ENCODE results near the gene PBX4. TPM values are rescaled to one million over a fixed set of nuclear protein-coding genes. Genes with fewer than 3 reads are reported as not detected.

PBX4 gene
- total RNA-seq, 1 donor from 2014 or later = 2.7 TPM

GRCh38 chr19:19626516-19627472 lies 8.3 kb upstream of the PBX4 start:
- no peak for TF ChIP-seq CTCF (conservative IDR thresholded peaks at IDR 0.05; ENCODE audit: low read depth, low read length)
- H3K4me3 ChIP-seq (ENCODE audit: low read depth, low read length) = no peak overlapping the region
- no peak for DNase-seq (ENCODE audit: low read depth)

- no peak for DNase-seq (ENCODE audit: low read depth)
- no peak overlapping the region for H3K4me3 ChIP-seq (ENCODE audit: low read depth, low read length)
- TF ChIP-seq CTCF (conservative IDR thresholded peaks at IDR 0.05; ENCODE audit: low read depth, low read length) = no peak
These were observed 5.6 kb upstream of the PBX4 start for GRCh38 chr19:19624032-19624570.

- no peak overlapping the region for H3K4me3 ChIP-seq (ENCODE audit: low read depth, low read length)
- DNase-seq (ENCODE audit: low read depth) = no peak
- no peak for TF ChIP-seq CTCF (conservative IDR thresholded peaks at IDR 0.05; ENCODE audit: low read depth, low read length)
These were observed 4.9 kb upstream of the PBX4 start for GRCh38 chr19:19623383-19623782.

- TF ChIP-seq CTCF (conservative IDR thresholded peaks at IDR 0.05; ENCODE audit: low read depth, low read length) = no peak
- DNase-seq (ENCODE audit: low read depth) = no peak
These were observed 1.3 kb upstream of the PBX4 start for GRCh38 chr19:19619849-19620210.

GRCh38 chr19:19619181-19619848 lies 828 bp upstream of the PBX4 start:
- DNase-seq (ENCODE audit: low read depth) = no peak
- no peak for TF ChIP-seq CTCF (conservative IDR thresholded peaks at IDR 0.05; ENCODE audit: low read depth, low read length)
- H3K4me3 ChIP-seq (ENCODE audit: low read depth, low read length) = no peak overlapping the region

More at GRCh38 chr19:19619849-19620210, 1.3 kb upstream of the PBX4 start:
- H3K4me3 ChIP-seq (ENCODE audit: low read depth, low read length) = no peak overlapping the region

- no peak for DNase-seq (ENCODE audit: low read depth)
- no peak overlapping the region for H3K4me3 ChIP-seq (ENCODE audit: low read depth, low read length)
- TF ChIP-seq CTCF (conservative IDR thresholded peaks at IDR 0.05; ENCODE audit: low read depth, low read length) = no peak
These were observed 3.4 kb downstream of the PBX4 start for GRCh38 chr19:19615086-19615485.
